Measurements from ENCODE around the gene PREX1.

PREX1 gene

GRCh38 chr20:48649104-48649626 is 178.6 kb downstream of the PREX1 start:
- peaks cover 73% of the 10 kb centered on the region for H3K36me3 Mint-ChIP-seq
- no peaks in the 10 kb centered on the region for H3K9me3 Mint-ChIP-seq
- ATAC-seq, result no peak
- H3K4me1 Mint-ChIP-seq, result no peaks in the 10 kb centered on the region
- H3K27me3 Mint-ChIP-seq, result no peaks in the 10 kb centered on the region
- H3K4me3 Mint-ChIP-seq, result no peak overlapping the region
- no peak overlapping the region for H3K27ac Mint-ChIP-seq

DNA sequence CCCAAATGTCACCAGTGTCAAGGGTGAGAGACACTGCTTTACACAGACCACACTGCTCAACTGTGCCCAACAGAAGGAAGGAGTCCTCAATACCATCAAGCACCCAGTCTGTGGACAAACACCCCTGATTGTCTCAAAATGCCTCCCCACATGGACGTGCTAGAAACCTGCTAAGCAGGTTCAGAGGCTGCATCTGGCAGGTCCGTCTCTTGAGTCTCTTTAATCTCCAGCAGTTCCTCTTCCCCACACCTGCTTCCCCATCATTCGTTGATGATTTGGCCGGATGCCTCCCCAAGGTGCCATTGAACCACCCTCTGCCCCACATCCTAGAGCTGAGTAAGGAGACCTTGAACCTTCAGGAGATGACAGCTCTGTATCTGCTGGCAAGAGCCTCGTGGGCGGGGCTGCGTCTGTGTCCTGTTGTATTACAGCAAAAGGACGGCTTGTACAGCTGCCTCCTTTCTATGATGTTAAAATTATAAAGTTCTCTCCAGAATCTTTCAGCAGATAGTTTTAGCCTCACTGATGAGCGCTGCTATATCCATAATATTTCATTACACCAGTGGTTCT is 179.2 kb downstream of the PREX1 start:
- Mint-ChIP-seq H3K27ac (no peak overlapping the region), H3K9me3 (no peaks in the 10 kb centered on the region), H3K36me3 (peaks cover 73% of the 10 kb centered on the region), H3K4me3 (no peak overlapping the region), H3K4me1 (no peaks in the 10 kb centered on the region), H3K27me3 (no peaks in the 10 kb centered on the region)
- ATAC-seq, result no peak

- H3K27ac Mint-ChIP-seq, result no peak overlapping the region
- peaks cover 73% of the 10 kb centered on the region for H3K36me3 Mint-ChIP-seq
- ATAC-seq, result no peak
- H3K4me1 Mint-ChIP-seq, result no peaks in the 10 kb centered on the region
- no peak overlapping the region for H3K4me3 Mint-ChIP-seq
- no peaks in the 10 kb centered on the region for H3K27me3 Mint-ChIP-seq
- no peaks in the 10 kb centered on the region for H3K9me3 Mint-ChIP-seq
These were observed 179.9 kb downstream of the PREX1 start for GRCh38 chr20:48647858-48648257.

GRCh38 chr20:48645666-48646065 is 182.1 kb downstream of the PREX1 start:
- Mint-ChIP-seq H3K27ac (peak overlapping the region; percentile 14), H3K9me3 (no peaks in the 10 kb centered on the region), H3K27me3 (no peaks in the 10 kb centered on the region), H3K36me3 (peaks cover 66% of the 10 kb centered on the region), H3K4me1 (no peaks in the 10 kb centered on the region), H3K4me3 (no peak overlapping the region)
- ATAC-seq, result no peak

DNA sequence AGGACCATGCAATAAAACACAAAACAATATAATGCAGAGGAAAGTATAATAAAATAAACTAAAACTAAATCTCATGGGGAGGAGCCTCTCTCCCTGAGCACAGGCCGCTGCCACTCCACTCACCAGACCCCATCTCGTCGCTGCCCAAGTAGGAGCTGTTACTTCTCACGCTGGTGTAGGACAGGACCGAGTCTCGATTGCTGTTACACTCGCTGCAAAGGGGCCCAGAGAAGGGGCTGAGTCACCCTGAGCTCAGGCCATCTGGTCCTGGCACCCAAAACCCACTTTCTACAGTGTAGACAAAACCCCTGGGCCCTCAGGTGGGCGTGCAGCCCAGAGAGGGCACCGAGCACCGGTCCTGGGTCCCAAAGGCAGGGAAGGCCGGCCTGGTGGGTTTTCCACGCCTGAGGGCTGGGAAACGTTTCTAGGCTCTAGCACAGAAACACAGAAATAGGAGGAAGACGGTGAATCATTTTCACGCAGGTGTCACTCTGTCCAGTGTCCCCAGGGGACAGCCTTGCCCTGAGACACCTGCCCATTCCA is 183.4 kb downstream of the PREX1 start:
- Mint-ChIP-seq H3K27ac (peak overlapping the region; percentile 46), H3K4me1 (no peaks in the 10 kb centered on the region), H3K4me3 (no peak overlapping the region), H3K27me3 (no peaks in the 10 kb centered on the region), H3K36me3 (peaks cover 66% of the 10 kb centered on the region), H3K9me3 (no peaks in the 10 kb centered on the region)
- no peak for ATAC-seq

DNA sequence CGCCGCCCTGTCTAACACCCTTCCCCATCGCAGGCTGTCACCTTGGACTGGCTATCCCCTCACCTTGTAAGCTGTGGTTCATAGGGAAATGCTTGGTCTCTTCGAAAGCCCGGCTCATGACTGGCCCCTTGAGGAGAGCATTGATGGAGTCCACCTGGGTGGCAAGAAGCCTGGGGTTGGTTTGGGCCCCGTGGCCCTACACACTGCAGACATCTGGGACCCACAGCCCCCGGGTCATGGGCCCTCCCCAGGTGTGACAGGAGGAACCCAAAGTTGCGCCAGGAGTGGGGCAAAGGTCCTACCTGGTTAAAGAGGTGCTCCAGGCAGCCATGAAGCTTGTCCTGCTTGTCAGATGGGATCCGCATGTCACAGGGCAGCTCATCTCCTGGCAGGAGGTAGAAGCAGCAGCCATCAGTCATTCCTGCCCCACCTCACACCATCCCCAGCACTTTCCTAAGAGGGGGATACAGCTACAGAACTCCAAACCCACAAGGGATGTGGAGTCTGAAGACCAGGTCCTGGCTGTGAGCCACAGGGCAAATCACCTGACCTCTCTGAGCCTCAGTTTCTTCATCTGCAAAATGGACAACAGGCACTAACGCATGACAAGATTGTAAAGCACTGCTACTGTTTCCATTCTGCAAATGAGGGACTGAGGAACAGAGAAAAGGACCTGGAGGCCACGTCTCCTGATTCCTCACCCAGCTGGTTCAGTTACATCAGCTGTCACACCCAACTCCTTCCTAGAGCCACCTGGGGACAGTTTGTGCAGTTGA is 185.5 kb downstream of the PREX1 start:
- no peak overlapping the region for H3K4me3 Mint-ChIP-seq
- no peak for ATAC-seq
- H3K27me3 Mint-ChIP-seq, result no peaks in the 10 kb centered on the region
- no peak overlapping the region for H3K27ac Mint-ChIP-seq
- peaks cover 64% of the 10 kb centered on the region for H3K36me3 Mint-ChIP-seq
- no peaks in the 10 kb centered on the region for H3K4me1 Mint-ChIP-seq
- H3K9me3 Mint-ChIP-seq, result no peaks in the 10 kb centered on the region

DNA sequence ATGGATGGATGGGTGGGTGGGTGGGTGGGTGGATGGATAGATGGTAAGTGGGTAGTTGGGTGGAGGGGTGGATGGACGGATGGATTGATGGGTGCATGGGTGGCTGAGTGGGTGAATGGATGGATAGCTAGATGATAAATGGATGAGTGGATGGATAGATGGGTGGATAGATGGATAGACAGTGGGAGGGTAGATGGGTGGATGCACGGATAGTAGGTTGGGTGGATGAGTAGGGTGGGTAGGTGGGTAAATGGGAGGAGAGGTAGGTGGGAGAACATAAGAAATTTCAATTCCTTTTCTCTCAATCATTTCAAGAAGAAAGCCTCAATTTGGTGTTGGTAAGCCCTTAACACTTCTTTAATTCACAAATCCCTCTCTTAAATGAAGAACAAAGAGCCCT is 186.9 kb downstream of the PREX1 start:
- Mint-ChIP-seq H3K4me3 (no peak overlapping the region), H3K36me3 (peaks cover 62% of the 10 kb centered on the region), H3K27ac (peak overlapping the region; percentile 28), H3K27me3 (no peaks in the 10 kb centered on the region), H3K9me3 (no peaks in the 10 kb centered on the region), H3K4me1 (no peaks in the 10 kb centered on the region)
- no peak for ATAC-seq

DNA sequence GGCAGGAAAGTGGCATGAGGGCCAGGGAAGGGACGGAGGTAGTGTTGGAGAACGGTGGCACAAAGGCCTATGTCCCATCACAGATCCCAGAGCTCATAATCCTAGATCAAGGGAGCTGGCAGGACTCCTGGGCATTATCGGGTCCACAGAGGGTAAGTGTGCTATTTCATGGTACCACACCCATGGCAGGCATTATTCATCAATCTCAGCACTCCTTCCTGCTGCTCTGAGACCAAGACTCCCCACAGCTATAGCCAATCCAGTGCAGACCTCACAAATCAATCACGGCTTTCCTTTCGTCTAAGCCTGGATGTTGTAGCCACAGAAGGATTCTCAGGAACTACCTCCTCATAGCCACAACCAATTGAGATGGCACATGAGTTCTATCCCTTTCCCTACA is 187.9 kb downstream of the PREX1 start:
- H3K4me1 Mint-ChIP-seq, result no peaks in the 10 kb centered on the region
- ATAC-seq, result no peak
- H3K4me3 Mint-ChIP-seq, result no peak overlapping the region
- H3K27ac Mint-ChIP-seq, result no peak overlapping the region
- no peaks in the 10 kb centered on the region for H3K9me3 Mint-ChIP-seq
- no peaks in the 10 kb centered on the region for H3K27me3 Mint-ChIP-seq
- peaks cover 63% of the 10 kb centered on the region for H3K36me3 Mint-ChIP-seq

- no peaks in the 10 kb centered on the region for H3K4me1 Mint-ChIP-seq
- H3K27ac Mint-ChIP-seq, result peak overlapping the region; percentile 2
- H3K36me3 Mint-ChIP-seq, result peaks cover 67% of the 10 kb centered on the region
- no peaks in the 10 kb centered on the region for H3K27me3 Mint-ChIP-seq
- H3K4me3 Mint-ChIP-seq, result no peak overlapping the region
- ATAC-seq, result peak; percentile 40
- no peaks in the 10 kb centered on the region for H3K9me3 Mint-ChIP-seq
These were observed 189.3 kb downstream of the PREX1 start for GRCh38 chr20:48638546-48638945.

- no peaks in the 10 kb centered on the region for H3K27me3 Mint-ChIP-seq
- no peaks in the 10 kb centered on the region for H3K9me3 Mint-ChIP-seq
- ATAC-seq, result no peak
- peaks cover 75% of the 10 kb centered on the region for H3K36me3 Mint-ChIP-seq
- no peak overlapping the region for H3K4me3 Mint-ChIP-seq
- no peaks in the 10 kb centered on the region for H3K4me1 Mint-ChIP-seq
- H3K27ac Mint-ChIP-seq, result no peak overlapping the region
These were observed 190.3 kb downstream of the PREX1 start for GRCh38 chr20:48637461-48637860.

- ATAC-seq, result no peak
- no peaks in the 10 kb centered on the region for H3K27me3 Mint-ChIP-seq
- no peak overlapping the region for H3K27ac Mint-ChIP-seq
- no peaks in the 10 kb centered on the region for H3K4me1 Mint-ChIP-seq
- H3K4me3 Mint-ChIP-seq, result no peak overlapping the region
- H3K9me3 Mint-ChIP-seq, result no peaks in the 10 kb centered on the region
- peaks cover 67% of the 10 kb centered on the region for H3K36me3 Mint-ChIP-seq
These were observed 191.5 kb downstream of the PREX1 start for GRCh38 chr20:48636301-48636700.

DNA sequence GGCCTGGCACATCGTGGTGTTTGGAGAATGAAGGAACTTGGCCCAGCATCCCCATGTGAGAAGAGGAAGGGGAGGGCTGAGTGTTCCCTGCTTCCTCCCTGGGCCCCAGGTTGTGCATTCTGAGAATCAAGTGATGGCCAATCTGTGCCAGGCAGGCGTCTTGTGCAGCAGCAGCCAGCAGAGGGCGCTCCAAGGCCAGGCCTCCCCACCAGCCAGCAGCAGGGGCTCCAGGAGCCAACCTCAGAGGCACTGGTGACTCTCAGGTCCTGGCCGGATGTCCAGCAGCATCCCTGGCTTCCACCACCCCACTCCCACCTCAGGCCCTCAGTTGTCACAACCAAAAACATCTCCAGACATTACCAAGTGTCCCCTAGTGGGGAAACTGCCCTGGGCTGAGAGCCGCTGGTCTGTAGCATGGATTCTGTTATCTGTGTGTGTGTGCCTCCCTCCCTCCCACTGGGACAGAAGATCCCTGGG is 192.0 kb downstream of the PREX1 start:
- Mint-ChIP-seq H3K36me3 (peaks cover 63% of the 10 kb centered on the region), H3K4me3 (no peak overlapping the region), H3K27me3 (no peaks in the 10 kb centered on the region), H3K9me3 (no peaks in the 10 kb centered on the region), H3K4me1 (no peaks in the 10 kb centered on the region), H3K27ac (peak overlapping the region; percentile 59)
- peak; percentile 70 for ATAC-seq

- Mint-ChIP-seq H3K4me1 (no peaks in the 10 kb centered on the region), H3K27ac (peak overlapping the region; percentile 59), H3K36me3 (peaks cover 59% of the 10 kb centered on the region), H3K9me3 (no peaks in the 10 kb centered on the region), H3K27me3 (no peaks in the 10 kb centered on the region), H3K4me3 (no peak overlapping the region)
- no peak for ATAC-seq
These were observed 192.4 kb downstream of the PREX1 start for GRCh38 chr20:48635361-48635760.

GRCh38 chr20:48634641-48635040 is 193.2 kb downstream of the PREX1 start:
- H3K36me3 Mint-ChIP-seq, result peaks cover 59% of the 10 kb centered on the region
- H3K27ac Mint-ChIP-seq, result peak overlapping the region; percentile 59

DNA sequence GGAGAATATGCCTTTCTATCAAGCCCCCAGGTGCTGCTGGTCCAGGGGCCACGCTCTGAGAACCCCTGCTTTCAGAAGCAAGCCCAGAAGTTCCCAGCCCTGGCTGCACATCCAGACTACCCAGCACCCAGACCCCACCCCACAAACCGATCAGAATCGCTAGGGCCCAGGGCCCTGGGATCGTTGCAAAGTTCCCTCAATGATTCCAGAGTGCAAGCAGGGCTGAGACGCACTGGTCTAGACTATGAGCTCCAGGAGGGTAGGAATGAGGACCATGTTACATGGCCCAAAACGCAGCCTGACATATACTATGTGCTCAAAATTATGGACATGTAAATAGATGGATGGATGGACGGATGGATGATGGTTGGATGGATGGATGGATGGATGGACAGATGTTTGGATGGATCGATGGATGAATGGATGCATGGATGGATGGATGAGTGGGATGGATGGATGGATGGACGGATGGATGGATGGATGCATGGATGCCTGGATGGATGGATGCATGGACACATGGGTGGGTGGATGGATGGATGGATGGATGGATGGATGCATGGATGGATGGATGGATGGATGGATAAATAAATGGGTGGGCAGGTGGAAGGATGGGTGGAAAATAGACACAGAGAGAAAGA is 194.1 kb downstream of the PREX1 start:
- H3K36me3 Mint-ChIP-seq, result peaks cover 60% of the 10 kb centered on the region
- ATAC-seq, result no peak
- H3K27me3 Mint-ChIP-seq, result no peaks in the 10 kb centered on the region
- H3K27ac Mint-ChIP-seq, result peak overlapping the region; percentile 46
- no peaks in the 10 kb centered on the region for H3K9me3 Mint-ChIP-seq
- no peaks in the 10 kb centered on the region for H3K4me1 Mint-ChIP-seq
- H3K4me3 Mint-ChIP-seq, result no peak overlapping the region

More at GRCh38 chr20:48634641-48635040, 193.2 kb downstream of the PREX1 start:
- no peak overlapping the region for H3K4me3 Mint-ChIP-seq
- H3K27me3 Mint-ChIP-seq, result no peaks in the 10 kb centered on the region
- H3K4me1 Mint-ChIP-seq, result no peaks in the 10 kb centered on the region
- no peaks in the 10 kb centered on the region for H3K9me3 Mint-ChIP-seq
- ATAC-seq, result no peak

Measured in stimulated activated memory B cell treated with anti-CD40 and anti-IgM and Interleukin-4, amounts not matched to agents 10 μg/mL and 1 μg/mL and 100 μg/mL, for 72 hours (primary cell).